RWPE2 (cell line): ENCODE measurements around the gene FNBP1.
"Not testable (repeated sequence)": the region's sequence is repeated elsewhere in the genome, so short reads cannot be mapped to it uniquely, and the experiment has no call there.

Experiments
- ATAC-seq: fragments of 200-7000 bp; cut with Tn5 transposase; 3 replicates; pipeline ENCODE4 v1.9.1; 2021; ENCODE audit warnings: low read depth
- DNase-seq: peaks from one replicate; pipeline ENCODE4 v3.0.0-alpha.2; 2020; ENCODE audit warnings: low spot score
- H3K27ac ChIP-seq: fragments of 450-650 bp; 2 replicates; pipeline ENCODE4 v1.5.1; 2017; ENCODE audit warnings: mild to moderate bottlenecking; ENCODE audit not compliant: poor library complexity, severe bottlenecking
- H3K27me3 ChIP-seq: fragments of 250-450 bp; sonication (Bioruptor Pico); 2 replicates; pipeline ENCODE4 v1.5.1; 2021; ENCODE audit warnings: mild to moderate bottlenecking, moderate library complexity; ENCODE audit not compliant: insufficient read depth, poor library complexity, severe bottlenecking
- H3K36me3 ChIP-seq: fragments of 250-450 bp; sonication (Bioruptor Pico); 2 replicates; pipeline ENCODE4 v1.5.1; 2020; ENCODE audit warnings: low read depth, mild to moderate bottlenecking, moderate library complexity
- H3K4me1 ChIP-seq: fragments of 250-450 bp; sonication (Bioruptor Pico); 2 replicates; pipeline ENCODE4 v1.5.1; 2021; ENCODE audit warnings: mild to moderate bottlenecking, moderate library complexity; ENCODE audit not compliant: insufficient read depth, poor library complexity, severe bottlenecking
- H3K4me3 ChIP-seq: fragments of 250-450 bp; sonication (Bioruptor Pico); 2 replicates; pipeline ENCODE4 v1.5.1; 2021; ENCODE audit warnings: mild to moderate bottlenecking, moderate library complexity; ENCODE audit not compliant: severe bottlenecking
- H3K9me3 ChIP-seq: fragments of 250-450 bp; sonication (Bioruptor Pico); 2 replicates; pipeline ENCODE4 v1.5.1; 2021; ENCODE audit warnings: mild to moderate bottlenecking, moderate library complexity; ENCODE audit not compliant: severe bottlenecking
- TF ChIP-seq, protein P1 (sequence below): fragments of 450-650 bp; IDR thresholded peaks from one replicate; pipeline ENCODE4 v1.5.1; 2017; ENCODE audit warnings: mild to moderate bottlenecking, moderate library complexity; ENCODE audit not compliant: poor library complexity, severe bottlenecking

FNBP1 gene

DNA sequence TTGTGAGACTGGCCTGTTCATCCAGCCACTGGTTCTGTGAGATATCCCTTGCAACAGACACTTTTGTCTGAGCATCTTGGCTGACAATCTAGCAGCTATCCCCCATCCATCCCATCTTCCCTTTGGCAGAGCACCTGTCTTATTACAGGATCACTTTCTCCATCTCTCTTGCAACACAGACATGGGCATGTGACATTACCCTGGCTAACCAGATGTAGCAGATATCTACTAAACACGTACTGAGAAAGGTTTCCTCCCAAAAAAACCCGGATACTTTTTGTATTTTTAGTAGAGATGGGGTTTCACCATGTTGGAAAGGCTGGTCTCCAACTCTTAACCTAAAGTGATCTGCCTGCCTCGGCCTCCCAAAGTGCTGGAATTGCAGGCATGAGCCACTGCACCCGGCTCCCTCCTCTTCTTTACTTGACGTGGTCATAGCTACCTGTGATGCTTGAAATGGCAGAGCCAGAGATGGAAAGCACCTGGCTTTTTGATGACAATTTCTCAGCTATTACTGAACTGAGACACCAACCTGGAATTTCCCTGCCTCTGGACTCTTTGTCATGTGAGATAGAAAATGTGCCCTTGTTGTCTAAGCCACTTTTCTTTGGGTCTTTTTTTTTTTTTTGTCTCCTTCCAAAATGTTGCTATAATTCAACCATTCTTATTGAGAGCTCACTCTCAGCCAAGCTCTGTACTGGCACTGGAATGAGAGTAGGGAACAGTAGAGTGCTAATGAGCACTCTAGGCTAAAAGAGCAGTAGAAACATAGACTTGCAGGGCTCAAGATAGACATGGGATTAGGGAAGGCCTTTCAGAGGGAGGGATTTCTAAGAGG is 32.6 kb downstream of the FNBP1 start:
- ATAC-seq (no peak), DNase-seq (no peak)
- Histone ChIP-seq H3K4me1 (no peaks in the 10 kb centered on the region), H3K9me3 (peaks cover 3% of the 10 kb centered on the region), H3K4me3 (no peak overlapping the region), H3K27ac (no peak overlapping the region), H3K36me3 (no peaks in the 10 kb centered on the region), H3K27me3 (no peaks in the 10 kb centered on the region)
- TF ChIP-seq, protein P1, sequence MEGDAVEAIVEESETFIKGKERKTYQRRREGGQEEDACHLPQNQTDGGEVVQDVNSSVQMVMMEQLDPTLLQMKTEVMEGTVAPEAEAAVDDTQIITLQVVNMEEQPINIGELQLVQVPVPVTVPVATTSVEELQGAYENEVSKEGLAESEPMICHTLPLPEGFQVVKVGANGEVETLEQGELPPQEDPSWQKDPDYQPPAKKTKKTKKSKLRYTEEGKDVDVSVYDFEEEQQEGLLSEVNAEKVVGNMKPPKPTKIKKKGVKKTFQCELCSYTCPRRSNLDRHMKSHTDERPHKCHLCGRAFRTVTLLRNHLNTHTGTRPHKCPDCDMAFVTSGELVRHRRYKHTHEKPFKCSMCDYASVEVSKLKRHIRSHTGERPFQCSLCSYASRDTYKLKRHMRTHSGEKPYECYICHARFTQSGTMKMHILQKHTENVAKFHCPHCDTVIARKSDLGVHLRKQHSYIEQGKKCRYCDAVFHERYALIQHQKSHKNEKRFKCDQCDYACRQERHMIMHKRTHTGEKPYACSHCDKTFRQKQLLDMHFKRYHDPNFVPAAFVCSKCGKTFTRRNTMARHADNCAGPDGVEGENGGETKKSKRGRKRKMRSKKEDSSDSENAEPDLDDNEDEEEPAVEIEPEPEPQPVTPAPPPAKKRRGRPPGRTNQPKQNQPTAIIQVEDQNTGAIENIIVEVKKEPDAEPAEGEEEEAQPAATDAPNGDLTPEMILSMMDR = no peak

- ATAC-seq, H3K9me3 ChIP-seq, DNase-seq, H3K27me3 ChIP-seq, H3K4me3 ChIP-seq, H3K36me3 ChIP-seq, H3K27ac ChIP-seq, H3K4me1 ChIP-seq: not testable (repeated sequence)
Observed at GRCh38 chr9:130009546-130009945, 33.4 kb downstream of the FNBP1 start.

DNA sequence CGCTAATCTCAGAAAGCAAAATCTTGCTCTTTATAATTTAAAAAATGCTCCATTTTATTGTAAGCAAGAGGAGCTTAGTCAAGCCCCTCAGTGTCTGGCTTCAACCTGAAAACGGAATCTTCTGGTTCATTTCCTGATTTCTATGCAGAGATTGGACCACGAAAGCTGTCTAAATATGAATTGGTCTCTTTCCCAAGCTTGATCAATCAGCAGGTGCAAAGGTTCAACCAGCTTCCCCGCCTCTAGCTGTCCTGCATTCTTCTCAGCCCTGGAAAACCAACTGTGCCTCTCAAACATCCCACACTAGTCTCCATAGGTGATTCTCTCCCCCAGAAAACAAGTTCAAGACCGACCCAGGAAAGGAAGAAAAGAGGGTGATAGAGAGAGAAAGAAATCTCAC is 34.5 kb downstream of the FNBP1 start:
- H3K27me3 ChIP-seq = no peaks in the 10 kb centered on the region
- TF ChIP-seq, protein P1 = no peak
- no peak for ATAC-seq
- peaks cover 3% of the 10 kb centered on the region for H3K9me3 ChIP-seq
- H3K27ac ChIP-seq = no peak overlapping the region
- H3K4me1 ChIP-seq = no peaks in the 10 kb centered on the region
- no peaks in the 10 kb centered on the region for H3K36me3 ChIP-seq
- no peak overlapping the region for H3K4me3 ChIP-seq
- no peak for DNase-seq

GRCh38 chr9:130006952-130007351 is 36.0 kb downstream of the FNBP1 start:
- not testable (repeated sequence) for DNase-seq, ATAC-seq

DNA sequence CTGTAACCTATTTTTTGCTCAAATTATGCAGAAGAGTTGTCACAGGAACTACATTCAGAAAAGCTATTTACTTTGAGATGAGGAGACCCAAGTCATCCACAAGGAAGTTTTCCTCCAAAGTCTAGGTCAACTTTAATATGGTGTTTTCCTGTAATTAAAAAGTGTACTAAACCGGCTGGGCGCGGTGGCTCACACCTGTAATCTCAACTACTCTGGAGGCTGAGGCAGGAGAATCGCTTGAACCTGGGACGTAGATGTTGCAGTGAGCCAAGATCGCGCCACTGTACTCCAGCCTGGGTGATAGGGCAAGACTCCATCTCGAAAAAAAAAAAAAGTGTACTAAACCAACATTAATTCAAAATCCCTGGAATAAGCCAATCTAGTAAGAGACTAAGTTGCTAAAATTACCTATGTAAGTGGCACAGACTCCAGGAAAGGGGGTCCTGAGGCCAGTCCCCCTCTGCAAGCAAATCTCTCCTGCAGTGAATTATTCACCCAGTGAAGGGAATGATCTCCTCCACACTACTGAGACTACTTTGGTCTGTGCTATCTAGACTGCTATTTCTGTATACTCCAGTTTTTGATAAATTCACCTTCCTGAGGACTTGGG is 38.9 kb downstream of the FNBP1 start:
- no peak overlapping the region for H3K27ac ChIP-seq

More at GRCh38 chr9:130006952-130007351, 36.0 kb downstream of the FNBP1 start:
- not testable (repeated sequence) for H3K36me3 ChIP-seq, H3K27me3 ChIP-seq, H3K4me3 ChIP-seq, H3K27ac ChIP-seq, H3K9me3 ChIP-seq, H3K4me1 ChIP-seq

More for the DNA sequence above, 38.9 kb downstream of the FNBP1 start:
- no peaks in the 10 kb centered on the region for H3K9me3 ChIP-seq
- H3K27me3 ChIP-seq = no peaks in the 10 kb centered on the region
- no peak overlapping the region for H3K4me3 ChIP-seq
- no peaks in the 10 kb centered on the region for H3K4me1 ChIP-seq
- ATAC-seq (no peak), DNase-seq (no peak)
- TF ChIP-seq, protein P1 = no peak
- no peaks in the 10 kb centered on the region for H3K36me3 ChIP-seq
